Spleen (tissue), 7 donors: ENCODE results near the gene ZBP1.

ENCODE experiments used
- POLR2A ChIP-seq, 3 donors: fragments of 450-650 bp; IDR thresholded peaks; one replicate each; pipeline ENCODE4 v1.5.1; 2017; ENCODE audit warnings: antibody characterized with exemption in 3 of 3, mild to moderate bottlenecking in 1 of 3
- POLR2AphosphoS5 ChIP-seq, 3 donors: sonication (generic); formaldehyde crosslinking; IDR thresholded peaks; one replicate each; pipeline ENCODE4 v1.5.1; 2017; ENCODE audit warnings: antibody characterized with exemption in 3 of 3
- TF ChIP-seq, protein P1 (sequence below), 11 experiments: fragments of 200-600 bp in 7 of 11; fragments of 450-650 bp in 4 of 11; sonication (generic) in 4 of 11; IDR thresholded peaks in 8 of 11; conservative IDR thresholded peaks in 3 of 11; 1 replicate in 7 of 11; 2 replicates in 4 of 11; pipeline versions ENCODE4 v1.4.0 to v1.8.0; 2016 to 2021; ENCODE audit warnings: antibody characterized with exemption in 11 of 11, inconsistent platforms in 4 of 11, mild to moderate bottlenecking in 1 of 11
- donor health status: DM: no; HTN: no; CAD: no; lungs with moderate emphysema.
- donor health status: DM: no; HTN: no; CAD: no.
- donor health status: DM: no; HTN: no; CAD: no.

DNA sequence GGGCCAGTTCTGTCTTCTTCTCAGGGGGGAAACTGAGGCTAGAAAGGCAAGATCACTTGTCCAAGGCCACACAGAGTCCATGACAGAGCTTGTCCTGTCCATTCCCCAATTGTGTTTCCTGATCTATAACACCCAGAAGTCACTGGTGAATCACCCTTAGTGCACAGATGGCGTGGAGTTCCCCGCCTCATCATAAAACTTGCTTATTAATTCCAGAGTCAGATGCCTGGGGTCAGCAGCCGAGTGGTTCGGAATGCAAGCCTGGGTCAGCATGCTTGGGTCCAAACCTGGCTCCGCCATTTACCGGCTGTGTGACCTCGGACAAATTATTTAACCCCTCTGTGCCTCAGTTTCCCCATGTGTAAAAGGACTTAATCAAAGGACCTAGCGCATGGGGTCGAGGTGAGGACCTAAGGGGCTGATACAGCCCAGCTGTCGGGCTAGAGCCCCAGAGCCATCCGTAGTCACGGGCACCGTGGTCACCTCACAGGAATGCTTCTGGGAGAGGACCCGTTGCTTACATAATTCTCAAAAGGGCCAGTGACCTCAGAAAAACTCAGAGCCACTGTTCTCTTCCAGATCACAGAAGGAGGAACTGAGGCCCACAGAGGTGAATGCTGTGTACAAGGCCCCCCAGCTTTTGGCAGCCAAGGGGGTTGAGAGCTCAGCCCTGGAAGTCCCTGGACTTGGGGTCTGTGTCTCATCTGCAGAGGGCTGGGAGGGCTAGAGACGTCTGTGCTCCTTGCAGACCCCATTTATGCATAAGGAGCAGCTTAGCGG lies 1.4 kb upstream of the ZBP1 start:
- TF ChIP-seq POLR2A (IDR thresholded peaks at IDR 0.05) = no peak
- TF ChIP-seq, protein P1, sequence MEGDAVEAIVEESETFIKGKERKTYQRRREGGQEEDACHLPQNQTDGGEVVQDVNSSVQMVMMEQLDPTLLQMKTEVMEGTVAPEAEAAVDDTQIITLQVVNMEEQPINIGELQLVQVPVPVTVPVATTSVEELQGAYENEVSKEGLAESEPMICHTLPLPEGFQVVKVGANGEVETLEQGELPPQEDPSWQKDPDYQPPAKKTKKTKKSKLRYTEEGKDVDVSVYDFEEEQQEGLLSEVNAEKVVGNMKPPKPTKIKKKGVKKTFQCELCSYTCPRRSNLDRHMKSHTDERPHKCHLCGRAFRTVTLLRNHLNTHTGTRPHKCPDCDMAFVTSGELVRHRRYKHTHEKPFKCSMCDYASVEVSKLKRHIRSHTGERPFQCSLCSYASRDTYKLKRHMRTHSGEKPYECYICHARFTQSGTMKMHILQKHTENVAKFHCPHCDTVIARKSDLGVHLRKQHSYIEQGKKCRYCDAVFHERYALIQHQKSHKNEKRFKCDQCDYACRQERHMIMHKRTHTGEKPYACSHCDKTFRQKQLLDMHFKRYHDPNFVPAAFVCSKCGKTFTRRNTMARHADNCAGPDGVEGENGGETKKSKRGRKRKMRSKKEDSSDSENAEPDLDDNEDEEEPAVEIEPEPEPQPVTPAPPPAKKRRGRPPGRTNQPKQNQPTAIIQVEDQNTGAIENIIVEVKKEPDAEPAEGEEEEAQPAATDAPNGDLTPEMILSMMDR (IDR thresholded peaks at IDR 0.05 in 8 of 11, conservative IDR thresholded peaks at IDR 0.05 in 3 of 11) = no peak
- no peak for TF ChIP-seq POLR2AphosphoS5 (IDR thresholded peaks at IDR 0.05)
